Activated CD8-positive, alpha-beta memory T cell treated with anti-CD3 and anti-CD28 coated beads for 24 hours (primary cell): ENCODE data around the gene ADK.
"Not testable (repeated sequence)": the region's sequence is repeated elsewhere in the genome, so short reads cannot be mapped to it uniquely, and the experiment has no call there.

ENCODE experiments used
- DNase-seq: peaks from one replicate; pipeline ENCODE4 v3.0.0-alpha.2; 2020

Gene ADK

DNA sequence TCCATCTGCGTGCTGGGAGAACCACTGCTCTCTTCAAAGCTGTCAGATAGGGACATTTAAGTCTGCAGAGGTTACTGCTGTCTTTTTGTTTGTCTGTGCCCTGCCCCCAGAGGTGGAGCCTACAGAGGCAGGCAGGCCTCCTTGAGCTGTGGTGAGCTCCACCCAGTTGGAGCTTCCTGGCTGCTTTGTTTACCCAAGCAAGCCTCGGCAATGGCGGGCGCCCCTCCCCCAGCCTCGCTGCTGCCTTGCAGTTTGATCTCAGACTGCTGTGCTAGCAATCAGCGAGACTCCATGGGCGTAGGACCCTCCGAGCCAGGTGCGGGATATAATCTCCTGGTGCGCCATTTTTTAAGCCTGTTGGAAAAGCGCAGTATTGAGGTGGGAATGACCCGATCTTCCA is 422.5 kb downstream of the ADK start:
- DNase-seq, result not testable (repeated sequence)

DNA sequence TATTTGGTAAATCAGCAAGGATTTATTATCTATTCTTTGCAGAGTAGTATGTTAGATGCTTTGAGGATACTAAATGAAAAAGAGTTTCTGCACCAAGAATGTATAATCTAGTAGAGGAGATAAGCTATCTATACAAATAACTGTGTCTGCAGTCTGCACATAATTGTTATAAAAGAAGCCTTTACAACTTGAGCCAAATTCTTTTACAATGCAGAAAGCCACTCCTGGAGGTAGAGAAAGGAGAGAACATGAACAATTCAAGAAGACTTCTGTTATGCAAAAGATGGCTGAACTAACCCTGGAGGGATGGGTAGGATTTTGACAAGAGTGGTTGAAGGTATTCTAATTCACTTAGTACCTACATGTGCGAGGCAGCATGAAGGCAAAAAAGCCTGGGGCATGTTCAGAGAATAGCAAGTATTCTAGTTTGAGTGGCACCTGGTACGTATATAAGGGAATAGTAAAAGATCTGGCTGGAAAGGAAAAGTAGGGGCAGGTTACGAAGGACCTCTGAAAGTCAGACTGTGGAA is 424.2 kb downstream of the ADK start:
- DNase-seq, result no peak

DNA sequence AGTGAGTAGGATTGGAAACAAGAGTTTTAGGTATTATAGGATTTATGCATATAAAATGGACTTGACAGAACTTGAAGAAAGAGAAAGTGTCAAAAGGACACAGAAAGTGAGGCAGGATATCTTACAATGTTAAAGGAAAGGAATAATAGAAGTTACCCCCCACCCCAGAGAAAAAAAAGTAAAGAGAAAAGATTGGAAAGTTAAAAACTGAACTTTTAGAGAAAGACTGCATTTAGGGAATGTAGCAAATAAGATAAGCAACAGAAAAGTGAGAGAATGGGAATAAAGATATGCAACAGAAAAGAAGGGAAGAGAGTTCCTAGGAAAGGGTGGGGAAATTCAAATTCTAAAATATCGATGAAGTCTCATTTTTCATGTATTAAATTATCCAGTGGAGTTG is 424.9 kb downstream of the ADK start:
- no peak for DNase-seq

DNA sequence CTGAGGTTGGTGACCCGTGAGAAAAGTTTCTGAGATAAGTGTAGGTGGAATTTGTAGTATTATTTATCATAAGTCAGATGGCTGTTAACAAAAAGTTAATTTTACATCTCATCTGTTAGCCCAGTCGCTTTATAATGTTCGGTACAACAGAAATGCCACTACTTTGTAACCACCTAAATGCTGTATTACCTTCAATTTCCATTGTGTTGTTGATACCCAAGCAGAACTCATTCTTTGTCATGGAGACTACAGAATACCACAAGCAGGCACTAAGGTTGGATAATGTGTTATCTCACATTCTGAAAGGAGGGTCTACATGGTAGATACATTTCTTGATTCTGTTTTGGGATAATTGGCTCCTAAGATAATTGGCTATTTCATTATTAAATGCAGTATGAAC is 425.6 kb downstream of the ADK start:
- no peak for DNase-seq

DNA sequence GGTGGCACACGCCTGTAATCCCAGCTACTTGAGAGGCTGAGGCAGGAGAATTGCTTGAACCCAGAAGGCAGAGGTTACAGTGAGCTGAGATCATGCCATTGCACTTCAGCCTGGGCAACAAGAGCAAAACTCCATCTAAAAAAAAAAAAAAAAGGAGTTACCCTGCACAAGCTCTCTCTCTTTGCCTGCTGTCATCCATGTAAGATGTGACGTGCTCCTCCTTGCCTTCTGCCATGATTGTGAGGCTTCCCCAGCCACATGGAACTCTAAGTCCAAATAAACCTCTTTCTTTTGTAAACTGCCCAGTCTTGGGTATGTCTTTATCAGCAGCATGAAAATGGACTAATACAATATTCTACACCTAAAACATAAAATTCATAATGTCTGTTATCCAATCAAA is 429.4 kb downstream of the ADK start:
- not testable (repeated sequence) for DNase-seq

DNA sequence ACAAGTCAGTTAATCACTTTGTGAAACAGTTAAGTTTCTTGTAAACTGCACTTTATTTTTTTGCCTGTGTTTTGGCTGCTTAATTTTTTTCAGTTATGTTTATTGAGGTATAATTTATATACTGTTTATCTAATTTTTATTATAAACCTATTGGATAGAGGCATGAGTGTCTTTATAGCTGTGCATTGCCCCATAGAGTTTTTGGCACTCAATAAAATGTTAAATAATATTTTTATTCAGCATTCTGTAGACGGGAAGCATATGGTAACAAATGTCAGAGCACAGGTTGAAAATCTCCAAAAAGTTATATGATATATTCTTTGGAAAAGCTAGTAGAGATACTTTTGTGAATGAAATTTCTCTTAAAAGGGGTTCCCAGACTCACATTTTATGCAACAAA is 431.5 kb downstream of the ADK start:
- no peak for DNase-seq

DNA sequence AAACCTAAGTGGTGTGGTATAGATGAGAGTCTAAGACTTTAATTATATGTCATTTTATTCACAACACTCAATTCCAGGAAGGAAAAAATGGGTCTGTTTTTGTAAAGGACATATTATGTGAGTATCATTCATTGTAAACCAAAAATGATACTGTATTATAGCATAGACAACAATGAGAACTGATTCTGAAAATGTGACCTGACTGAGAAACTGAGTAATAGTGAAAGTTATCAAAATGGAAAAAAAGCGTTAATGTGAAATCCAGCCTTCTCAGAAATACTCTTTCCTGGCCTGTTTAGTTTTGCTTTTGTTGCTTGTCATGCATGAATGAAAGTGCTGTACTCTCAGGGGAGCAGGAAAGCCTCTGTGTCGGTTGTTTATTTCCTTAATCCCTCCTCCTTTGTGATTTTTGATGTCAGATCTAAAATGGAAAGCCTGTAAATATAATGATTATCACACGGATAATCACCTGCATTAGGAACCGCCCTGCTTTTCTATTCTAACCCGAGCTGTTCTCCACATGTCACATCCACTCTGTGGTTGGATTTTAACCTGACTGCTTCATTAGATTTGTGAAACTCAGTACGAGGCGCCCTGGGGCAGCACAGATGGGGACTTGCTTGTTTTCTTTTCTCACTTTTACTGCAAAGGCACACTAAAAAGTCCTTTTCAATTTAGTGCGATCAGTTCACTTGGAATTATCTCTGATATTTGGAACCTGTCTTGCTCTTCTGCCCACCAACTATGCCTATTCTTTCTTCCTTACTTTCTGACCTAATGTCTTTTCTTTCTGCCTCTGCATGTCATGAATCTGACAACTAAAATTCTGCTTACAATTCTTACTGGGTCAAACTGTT is 434.4 kb downstream of the ADK start:
- DNase-seq, result peak; percentile 73

DNA sequence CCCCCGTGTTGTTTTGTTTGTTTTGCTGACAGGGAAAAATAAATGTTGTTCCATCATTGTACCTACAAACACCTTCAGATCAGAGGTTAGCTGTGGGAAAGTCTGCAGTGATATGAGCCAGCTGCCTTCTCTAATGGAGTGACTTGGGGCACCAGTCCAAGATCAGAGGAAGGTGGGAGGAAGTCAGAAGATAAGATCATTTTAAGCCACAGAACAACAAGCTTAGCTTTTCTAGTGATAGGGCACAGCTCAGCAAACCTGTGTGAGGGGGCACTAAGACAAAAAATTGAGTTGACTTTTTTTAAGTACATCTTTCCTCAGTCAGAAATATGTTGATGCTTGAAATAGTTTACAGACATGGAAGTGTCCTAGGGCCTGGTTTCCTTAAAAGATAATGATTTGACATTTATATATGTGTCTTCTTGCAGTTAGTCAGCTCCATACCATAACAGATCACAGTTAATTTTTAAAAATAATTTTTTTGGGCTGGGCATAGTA is 435.1 kb downstream of the ADK start:
- DNase-seq, result no peak

DNA sequence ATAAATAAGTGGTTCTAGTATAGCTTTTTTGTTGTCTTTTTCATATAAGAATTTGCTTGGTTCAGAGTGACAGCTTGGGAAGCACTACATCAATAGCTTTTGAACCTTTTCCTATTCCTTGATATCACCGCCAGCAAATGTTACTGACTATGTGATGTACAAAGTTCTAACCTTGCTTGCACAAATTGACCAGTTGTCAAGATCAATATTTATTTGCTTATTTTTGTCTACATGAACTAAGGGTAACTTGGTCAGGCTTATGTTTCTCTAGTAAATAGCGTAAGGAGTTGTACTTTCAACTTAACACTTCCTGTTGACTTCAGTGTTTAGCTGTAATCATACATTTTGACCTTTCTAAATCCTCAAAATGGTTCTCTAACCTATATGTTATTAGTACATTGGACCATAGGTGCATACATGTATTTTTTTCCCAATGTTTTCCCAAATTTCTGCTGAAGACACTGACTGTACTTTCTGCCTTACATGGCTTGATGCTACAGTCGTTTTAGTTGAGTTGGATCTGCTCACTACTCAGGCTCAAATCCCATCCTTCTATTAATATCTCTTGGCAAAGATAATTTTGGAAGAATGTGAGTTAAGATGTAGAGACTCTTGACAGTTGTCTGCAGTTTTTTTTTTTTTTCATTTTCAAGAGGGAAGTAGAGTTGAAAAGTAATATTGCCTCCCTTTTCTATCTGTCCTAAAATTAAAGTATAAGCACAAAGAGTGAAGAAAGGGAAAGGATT is 436.3 kb downstream of the ADK start:
- no peak for DNase-seq

DNA sequence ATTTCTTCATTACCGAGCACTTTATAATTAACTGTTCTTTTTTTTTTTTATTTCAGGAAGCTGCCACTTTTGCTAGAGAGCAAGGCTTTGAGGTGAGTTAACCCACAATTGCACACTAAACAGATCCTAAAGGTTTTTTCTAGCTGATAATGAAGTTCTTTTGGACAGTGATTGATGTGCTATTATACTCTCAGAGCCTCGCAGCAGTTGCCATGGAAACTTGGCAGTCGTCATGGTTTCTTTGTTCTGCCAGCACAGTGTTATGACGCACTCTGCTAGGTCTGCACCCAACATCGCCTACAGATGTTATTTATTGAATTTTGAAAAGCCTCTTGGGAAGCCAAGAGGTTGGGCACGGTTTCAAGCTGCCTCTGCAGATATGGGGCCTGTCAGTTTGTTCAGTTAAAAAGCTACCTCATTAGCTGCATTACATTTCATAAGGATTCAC is 438.2 kb downstream of the ADK start:
- peak; percentile 80 for DNase-seq

DNA sequence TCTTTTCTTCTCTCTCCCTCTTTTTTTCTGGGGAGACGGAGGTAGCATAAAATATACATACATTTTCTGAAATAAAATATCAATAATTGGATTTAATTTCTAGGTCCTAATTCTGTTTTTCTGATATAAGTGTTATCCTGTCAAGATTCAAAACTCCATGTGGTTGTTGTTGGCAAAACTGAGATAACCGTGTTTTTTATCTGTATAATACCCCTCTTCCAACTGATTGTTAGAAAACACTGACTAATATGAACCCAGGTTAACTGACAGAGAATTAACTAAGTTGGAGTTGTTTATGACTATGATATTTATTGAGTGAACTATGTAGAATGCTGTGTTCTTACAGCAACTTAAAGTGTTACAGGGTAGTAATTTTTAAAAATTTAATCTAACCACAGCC is 438.8 kb downstream of the ADK start:
- DNase-seq, result no peak

DNA sequence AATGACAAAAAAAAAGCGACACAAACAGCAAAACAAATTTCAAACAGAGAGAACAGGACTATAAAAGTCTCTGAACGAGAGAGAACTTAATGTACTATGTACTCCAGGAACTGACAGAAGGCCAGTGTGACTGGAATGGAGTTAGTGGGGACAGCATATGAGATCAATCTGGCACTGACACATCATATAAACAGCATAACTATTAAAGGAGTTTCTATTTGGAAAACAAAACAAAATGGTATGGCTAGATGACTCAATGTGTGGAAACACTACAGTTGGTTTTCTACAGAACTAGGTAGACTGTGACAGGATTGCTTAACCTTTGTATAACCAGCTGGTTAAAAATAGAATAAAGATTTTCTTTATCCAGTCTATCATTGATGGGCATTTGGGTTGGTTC is 442.4 kb downstream of the ADK start:
- DNase-seq, result no peak

DNA sequence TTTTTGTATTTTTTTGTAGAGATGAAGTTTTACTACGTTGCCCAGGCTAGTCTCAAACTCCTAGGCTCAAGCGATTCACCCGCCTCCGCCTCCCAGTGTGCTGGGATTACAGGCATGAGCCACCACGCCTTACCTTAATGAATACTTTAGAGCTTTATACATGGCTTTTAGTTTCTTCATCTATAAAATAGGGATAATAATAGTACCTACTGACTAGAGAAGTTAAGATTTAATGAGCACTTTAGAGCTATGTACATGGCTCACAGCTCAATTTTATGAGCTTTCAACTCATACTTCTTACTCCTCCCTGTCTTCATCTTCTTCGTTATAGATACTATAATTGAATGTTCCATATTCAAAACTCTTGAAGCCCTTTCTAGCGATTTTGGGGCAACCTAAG is 445.7 kb downstream of the ADK start:
- no peak for DNase-seq

DNA sequence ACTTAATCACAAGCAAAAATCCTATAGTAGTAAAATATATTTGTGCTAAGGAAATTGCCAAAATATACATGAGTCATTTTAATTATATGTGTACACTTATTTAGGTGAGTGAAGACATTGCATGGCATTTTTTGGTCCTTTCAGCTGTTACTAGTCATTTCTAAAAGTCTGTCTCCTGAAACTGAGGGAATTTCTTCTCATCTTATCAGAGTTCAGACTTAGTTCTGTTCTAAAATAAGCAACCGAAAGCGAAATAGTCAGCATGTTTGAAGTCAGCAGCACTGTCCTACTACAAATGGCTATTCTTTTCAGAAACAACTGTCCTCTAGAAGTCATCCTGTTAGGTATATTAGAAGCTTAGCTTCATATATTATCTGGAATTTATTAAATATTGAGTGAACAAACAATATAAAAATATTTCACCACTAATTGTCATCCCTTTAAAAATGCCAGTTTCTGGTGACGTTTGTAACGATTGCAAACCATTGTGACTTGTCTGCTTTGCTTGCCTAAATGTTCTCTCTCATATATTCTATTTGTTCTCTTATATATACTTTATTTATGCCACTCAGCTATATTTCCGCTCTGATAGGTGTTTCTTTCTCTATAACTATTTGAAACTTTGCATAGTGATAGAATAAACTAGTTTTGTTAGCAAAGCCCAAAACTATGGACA is 448.0 kb downstream of the ADK start:
- no peak for DNase-seq

DNA sequence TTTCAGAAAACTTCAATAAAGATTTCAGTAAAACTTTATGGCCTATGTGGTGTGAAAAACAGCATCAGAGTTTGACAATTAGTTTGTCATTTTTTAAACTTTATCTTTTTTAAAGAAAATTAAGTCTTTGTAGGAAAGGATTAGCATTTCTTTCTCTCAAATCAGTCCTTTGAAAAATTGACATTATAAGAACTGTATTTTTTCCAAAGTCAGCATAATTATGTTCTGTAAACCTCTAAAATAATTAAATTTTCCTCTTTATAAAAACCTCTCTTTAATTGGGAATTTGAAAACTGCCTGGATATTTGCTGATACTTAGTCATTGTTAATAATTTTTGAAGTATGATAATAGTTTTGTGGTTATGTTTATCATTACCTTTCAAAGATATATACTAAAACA is 448.7 kb downstream of the ADK start:
- no peak for DNase-seq

DNA sequence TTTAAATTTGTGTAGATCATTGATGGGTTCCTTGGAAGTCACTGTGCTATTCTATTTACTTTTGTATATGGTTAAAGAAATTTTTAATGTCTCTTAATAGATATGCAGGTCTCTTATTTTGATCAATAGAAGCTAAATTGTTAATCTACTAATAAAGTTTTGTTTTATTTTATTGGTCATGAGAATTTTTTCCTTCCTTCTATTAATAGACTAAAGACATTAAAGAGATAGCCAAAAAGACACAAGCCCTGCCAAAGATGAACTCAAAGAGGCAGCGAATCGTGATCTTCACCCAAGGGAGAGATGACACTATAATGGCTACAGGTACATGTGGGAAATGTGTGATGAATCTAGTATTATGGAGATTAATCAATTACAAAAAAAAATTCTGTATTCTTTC is 449.1 kb downstream of the ADK start:
- DNase-seq, result no peak

DNA sequence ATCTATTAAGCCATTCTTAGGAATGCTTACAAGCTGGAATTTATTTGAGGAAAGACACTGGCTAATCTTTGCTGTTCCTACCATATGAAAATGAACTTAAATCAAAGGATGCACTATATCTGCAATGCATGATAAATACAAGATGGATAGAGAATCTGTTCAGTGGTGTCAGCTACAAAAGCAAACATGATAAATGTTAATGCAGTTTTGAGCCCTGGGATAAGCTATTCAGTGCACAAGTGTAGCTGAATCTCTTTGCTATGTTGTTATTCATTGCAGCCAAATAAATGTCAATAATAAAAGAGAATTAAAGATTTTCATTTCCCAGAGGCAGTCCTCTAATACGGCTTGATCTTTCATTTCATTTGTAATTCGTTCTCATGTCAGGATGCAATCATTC is 451.6 kb downstream of the ADK start:
- no peak for DNase-seq

DNA sequence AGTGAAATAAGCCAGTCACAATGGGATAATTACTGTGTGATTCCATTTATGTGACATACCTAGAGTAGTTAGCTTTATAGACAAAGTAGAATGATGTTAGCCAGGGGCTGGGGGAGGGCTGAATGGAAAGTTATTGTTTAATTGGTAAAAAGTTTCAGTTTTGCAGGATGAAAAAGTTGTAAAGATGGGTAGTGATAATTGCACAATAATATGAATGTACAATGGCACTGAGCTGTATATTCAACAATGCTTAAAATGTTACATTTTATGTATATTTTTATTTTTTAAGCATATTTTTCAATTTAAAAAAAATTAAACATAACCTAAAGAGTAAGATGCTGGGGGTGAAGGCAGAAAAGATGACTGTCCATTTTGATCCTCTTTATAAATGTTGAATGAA is 459.3 kb downstream of the ADK start:
- DNase-seq, result no peak

DNA sequence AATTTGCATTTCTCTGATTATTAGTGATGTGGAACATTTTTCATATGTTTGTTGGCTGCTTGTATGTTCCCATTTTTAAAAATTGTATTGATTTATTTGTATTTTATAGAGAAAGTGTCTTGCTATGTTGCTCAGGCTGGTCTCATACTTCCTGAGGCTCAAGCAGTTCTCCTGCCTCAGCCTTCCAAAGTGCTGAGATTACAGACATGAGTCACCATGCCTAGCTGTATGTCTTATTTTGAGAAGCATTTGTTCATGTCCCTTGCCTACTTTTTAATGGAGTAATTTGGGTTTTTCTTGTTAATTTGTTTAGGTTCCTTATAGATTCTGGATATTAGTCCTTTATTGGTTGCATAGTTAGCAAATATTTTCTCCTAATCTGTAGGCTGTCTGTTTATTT is 461.2 kb downstream of the ADK start:
- DNase-seq, result no peak

DNA sequence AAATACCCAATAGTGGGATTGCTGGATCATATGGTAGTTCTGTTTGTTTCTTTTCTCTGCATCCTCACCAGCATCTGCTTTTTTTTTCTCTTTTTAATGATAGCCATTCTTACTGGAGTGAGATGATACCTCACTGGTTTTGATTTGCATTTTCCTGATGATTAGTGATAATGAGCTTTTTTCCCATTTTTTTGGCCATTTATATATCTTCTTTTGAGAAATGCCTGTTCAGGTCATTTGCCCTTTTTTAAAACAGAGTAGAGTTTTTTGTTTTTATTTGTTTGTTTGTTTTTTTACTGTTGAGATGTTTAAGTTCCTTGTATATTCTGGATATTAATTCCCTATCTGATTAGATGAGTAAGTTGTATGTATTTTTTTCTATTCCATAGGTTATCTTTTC is 469.6 kb downstream of the ADK start:
- DNase-seq, result no peak

DNA sequence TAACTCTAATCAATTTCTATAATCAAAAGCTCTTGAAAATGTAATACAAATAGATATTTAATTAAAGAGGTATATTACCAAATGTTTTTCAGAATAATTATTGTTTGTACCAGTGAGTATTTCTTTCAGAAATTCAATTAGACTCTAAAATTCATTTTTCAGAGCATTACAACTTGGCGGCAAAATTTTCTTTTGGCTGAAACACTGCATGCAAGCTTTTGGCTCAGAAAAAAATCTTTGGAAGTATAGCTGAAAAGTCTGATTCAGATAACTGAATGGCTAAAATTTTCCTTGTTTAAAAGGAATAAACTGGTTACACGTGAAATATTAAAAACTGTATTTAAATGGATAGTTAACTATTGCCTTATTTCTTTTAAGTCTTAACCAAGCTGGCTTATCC is 472.8 kb downstream of the ADK start:
- DNase-seq, result no peak

DNA sequence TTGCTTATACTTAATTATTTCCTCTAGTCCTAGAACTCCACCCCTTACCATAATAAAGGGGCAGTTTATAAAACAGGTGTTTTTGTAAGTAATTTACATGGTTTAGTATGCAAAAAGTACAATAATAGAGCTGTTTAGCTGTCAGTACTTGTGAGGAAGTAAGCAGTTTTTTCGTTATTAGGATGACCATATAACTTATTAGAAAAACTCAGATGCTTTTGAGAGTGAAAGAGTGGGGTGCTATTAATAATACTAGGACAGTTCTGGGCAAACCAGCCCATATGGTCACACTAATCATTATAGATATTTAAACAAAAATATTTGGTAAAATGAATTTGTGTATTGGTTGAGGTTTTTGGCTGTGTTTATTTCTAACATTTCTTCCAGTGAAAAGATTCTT is 473.5 kb downstream of the ADK start:
- DNase-seq, result no peak

DNA sequence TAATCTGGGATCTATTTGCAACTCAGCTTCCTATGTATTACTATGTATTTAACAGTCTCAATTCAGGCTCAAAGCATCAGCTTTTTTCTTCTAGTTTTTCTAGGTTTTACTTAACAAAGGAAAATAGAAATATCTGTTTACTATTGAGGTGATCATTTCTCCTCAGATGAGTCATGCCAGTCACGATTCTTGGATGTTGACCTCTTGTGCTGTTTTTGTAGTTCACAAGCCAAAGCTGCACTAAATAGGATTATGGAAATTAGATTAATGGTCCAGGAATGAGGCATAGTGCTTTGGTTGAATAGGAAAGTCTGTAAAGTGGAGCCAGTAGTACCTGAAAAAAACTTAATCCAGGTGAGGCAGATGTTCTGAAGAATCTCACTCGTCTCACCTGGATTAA is 477.1 kb downstream of the ADK start:
- no peak for DNase-seq
